Large intestine (tissue), 3 donors: Measurements from ENCODE around the gene S100PBP. TPM values are rescaled to one million over a fixed set of nuclear protein-coding genes. Genes with fewer than 3 reads are reported as not detected.
"Not testable (repeated sequence)": the region's sequence is repeated elsewhere in the genome, so short reads cannot be mapped to it uniquely, and the experiment has no call there.

Experiments used
- DNase-seq, 2 donors: peaks; one replicate each; pipeline versions ENCODE4 v3.0.0 to v3.0.0-alpha.2; 2013
- H3K27ac ChIP-seq: one replicate; pipeline ENCODE4 v1.5.1; 2013; ENCODE audit warnings: low read length
- H3K27me3 ChIP-seq: 2 replicates; pipeline ENCODE4 v1.6.1; 2013; ENCODE audit warnings: low read length; ENCODE audit not compliant: control insufficient read depth, insufficient read depth
- H3K36me3 ChIP-seq: 2 replicates; pipeline ENCODE4 v1.6.1; 2013; ENCODE audit warnings: low read length; ENCODE audit not compliant: control insufficient read depth, insufficient read depth
- H3K4me1 ChIP-seq: one replicate; pipeline ENCODE4 v1.6.1; 2013; ENCODE audit warnings: low read length; ENCODE audit not compliant: control insufficient read depth, insufficient read depth
- H3K4me3 ChIP-seq: one replicate; pipeline ENCODE4 v1.5.1; 2013; ENCODE audit warnings: low read length
- H3K9me3 ChIP-seq: one replicate; pipeline ENCODE4 v1.6.1; 2013; ENCODE audit warnings: mild to moderate bottlenecking, low read depth, low read length, moderate library complexity; ENCODE audit not compliant: control insufficient read depth
- WGBS: methylation state at CpG from one replicate; pipeline ENCODE4 v1.1.5; 2013; ENCODE audit warnings: low lambda C conversion rate; ENCODE audit not compliant: insufficient coverage; 5-methylcytosine and 5-hydroxymethylcytosine counted together
- polyA plus RNA-seq: library from polyadenylated mRNA; unstranded; fragments of 120-200 nt; gene quantifications from one replicate; pipeline ENCODE4 v1.2.1, GENCODE V29; 2013

Gene S100PBP
- polyA plus RNA-seq, 1 donor: 27.5 TPM

GRCh38 chr1:32900956-32901822 is 83.7 kb downstream of the S100PBP start, which contains the start of gene TMEM54:
TSS of gene TMEM54 (minus strand) at chr1:32901389. CDS start at chr1:32901238, 151 bp downstream.
- Histone ChIP-seq H3K36me3 (no peaks in the 10 kb centered on the region), H3K4me1 (peaks cover 20% of the 10 kb centered on the region), H3K9me3 (no peaks in the 10 kb centered on the region), H3K27me3 (peaks cover 9% of the 10 kb centered on the region), H3K4me3 (peak within 1 kb of the TSS; percentile 73), H3K27ac (peak within 1 kb of the TSS; percentile 5)
- DNase-seq: peak; percentile 54 to 82
- WGBS: no CpG with 5 or more reads among the region's 92 CpGs

GRCh38 chr1:32901823-32902534 is 84.5 kb downstream of the S100PBP start:
- Histone ChIP-seq H3K27me3 (peaks cover 9% of the 10 kb centered on the region), H3K27ac (peak overlapping the region; percentile 5), H3K4me1 (peaks cover 28% of the 10 kb centered on the region), H3K36me3 (no peaks in the 10 kb centered on the region), H3K9me3 (no peaks in the 10 kb centered on the region), H3K4me3 (peak overlapping the region; percentile 62)
- 100% methylated on average over 2 of the region's 24 CpGs for WGBS
- no peak for DNase-seq

GRCh38 chr1:32902535-32902920 is 85.1 kb downstream of the S100PBP start:
- no peak for DNase-seq
- H3K27me3 ChIP-seq: peaks cover 9% of the 10 kb centered on the region
- peaks cover 34% of the 10 kb centered on the region for H3K4me1 ChIP-seq
- no peaks in the 10 kb centered on the region for H3K9me3 ChIP-seq
- no CpG with 5 or more reads among the region's 6 CpGs for WGBS
- H3K36me3 ChIP-seq: no peaks in the 10 kb centered on the region
- no peak overlapping the region for H3K27ac ChIP-seq
- no peak overlapping the region for H3K4me3 ChIP-seq

- no peaks in the 10 kb centered on the region for H3K9me3 ChIP-seq
- H3K4me1 ChIP-seq: peaks cover 37% of the 10 kb centered on the region
- no peaks in the 10 kb centered on the region for H3K36me3 ChIP-seq
- H3K27ac ChIP-seq: peak overlapping the region; percentile 71
- peaks cover 9% of the 10 kb centered on the region for H3K27me3 ChIP-seq
- H3K4me3 ChIP-seq: no peak overlapping the region
- DNase-seq: peak; percentile 78 to 89
- WGBS: no CpG with 5 or more reads among the region's 3 CpGs
Observed at GRCh38 chr1:32903991-32904785, 86.7 kb downstream of the S100PBP start.

- Histone ChIP-seq H3K27me3 (peaks cover 9% of the 10 kb centered on the region), H3K36me3 (no peaks in the 10 kb centered on the region), H3K27ac (peak overlapping the region; percentile 71), H3K4me3 (no peak overlapping the region), H3K4me1 (peaks cover 37% of the 10 kb centered on the region), H3K9me3 (no peaks in the 10 kb centered on the region)
- peak in 1 of 2 donors; percentile 26 for DNase-seq
- WGBS: no CpG with 5 or more reads among the region's 2 CpGs
Observed at GRCh38 chr1:32904797-32905196, 87.3 kb downstream of the S100PBP start.

- not testable (repeated sequence) for H3K27ac ChIP-seq, H3K4me3 ChIP-seq, H3K27me3 ChIP-seq, H3K9me3 ChIP-seq, H3K36me3 ChIP-seq, DNase-seq
- peaks cover 36% of the 10 kb centered on the region for H3K4me1 ChIP-seq
- WGBS: 75% methylated on average over 4 of the region's 10 CpGs
Observed at GRCh38 chr1:32905588-32905987, 88.1 kb downstream of the S100PBP start.

- WGBS: no CpG with 5 or more reads among the region's 7 CpGs
- H3K9me3 ChIP-seq: no peaks in the 10 kb centered on the region
- H3K36me3 ChIP-seq: no peaks in the 10 kb centered on the region
- H3K4me3 ChIP-seq: no peak overlapping the region
- peaks cover 30% of the 10 kb centered on the region for H3K4me1 ChIP-seq
- peak; percentile 73 to 87 for DNase-seq
- peak overlapping the region; percentile 75 for H3K27ac ChIP-seq
- H3K27me3 ChIP-seq: peaks cover 4% of the 10 kb centered on the region
Observed at GRCh38 chr1:32906654-32907053, 89.2 kb downstream of the S100PBP start.

GRCh38 chr1:32907435-32907834 is 90.0 kb downstream of the S100PBP start:
- no peak overlapping the region for H3K4me3 ChIP-seq
- DNase-seq: peak in 1 of 2 donors; percentile 51
- H3K36me3 ChIP-seq: no peaks in the 10 kb centered on the region
- 20% methylated on average over 2 of the region's 4 CpGs for WGBS
- H3K4me1 ChIP-seq: peaks cover 31% of the 10 kb centered on the region
- H3K9me3 ChIP-seq: no peaks in the 10 kb centered on the region
- H3K27me3 ChIP-seq: no peaks in the 10 kb centered on the region
- H3K27ac ChIP-seq: no peak overlapping the region
